Measurements from ENCODE around the gene EAPP.

The EAPP gene

GRCh38 chr14:34498684-34499412 lies 40.7 kb downstream of the EAPP start:
- TF ChIP-seq CTCF (IDR thresholded peaks at IDR 0.05; ENCODE audit: insufficient read depth, low read length, poor library complexity, severe bottlenecking), result peak; percentile 54
- Histone ChIP-seq H3K4me3 (replicated peaks; ENCODE audit: low read depth, low read length) (no peak overlapping the region), H3K27me3 (replicated peaks; ENCODE audit: control insufficient read depth, insufficient read depth, low read length) (no peaks in the 10 kb centered on the region), H3K36me3 (ENCODE audit: control insufficient read depth, insufficient read depth, low read length) (no peaks in the 10 kb centered on the region)
- DNase-seq (ENCODE audit: extremely low read depth, insufficient read length), result no peak

GRCh38 chr14:34496679-34497513 lies 42.6 kb downstream of the EAPP start:
- H3K36me3 ChIP-seq (ENCODE audit: control insufficient read depth, insufficient read depth, low read length), result no peaks in the 10 kb centered on the region
- H3K27me3 ChIP-seq (replicated peaks; ENCODE audit: control insufficient read depth, insufficient read depth, low read length), result no peaks in the 10 kb centered on the region
- H3K4me3 ChIP-seq (replicated peaks; ENCODE audit: low read depth, low read length), result no peak overlapping the region
- DNase-seq (ENCODE audit: extremely low read depth, insufficient read length), result no peak
- TF ChIP-seq CTCF (IDR thresholded peaks at IDR 0.05; ENCODE audit: insufficient read depth, low read length, poor library complexity, severe bottlenecking), result no peak

GRCh38 chr14:34496007-34496678 lies 43.4 kb downstream of the EAPP start:
- no peak for DNase-seq (ENCODE audit: extremely low read depth, insufficient read length)
- Histone ChIP-seq H3K27me3 (replicated peaks; ENCODE audit: control insufficient read depth, insufficient read depth, low read length) (no peaks in the 10 kb centered on the region), H3K4me3 (replicated peaks; ENCODE audit: low read depth, low read length) (no peak overlapping the region), H3K36me3 (ENCODE audit: control insufficient read depth, insufficient read depth, low read length) (no peaks in the 10 kb centered on the region)
- no peak for TF ChIP-seq CTCF (IDR thresholded peaks at IDR 0.05; ENCODE audit: insufficient read depth, low read length, poor library complexity, severe bottlenecking)

GRCh38 chr14:34489324-34489723 lies 50.2 kb downstream of the EAPP start:
- H3K36me3 ChIP-seq (ENCODE audit: control insufficient read depth, insufficient read depth, low read length), result no peaks in the 10 kb centered on the region
- no peak for DNase-seq (ENCODE audit: extremely low read depth, insufficient read length)
- no peak overlapping the region for H3K4me3 ChIP-seq (replicated peaks; ENCODE audit: low read depth, low read length)
- TF ChIP-seq CTCF (IDR thresholded peaks at IDR 0.05; ENCODE audit: insufficient read depth, low read length, poor library complexity, severe bottlenecking), result no peak
- H3K27me3 ChIP-seq (replicated peaks; ENCODE audit: control insufficient read depth, insufficient read depth, low read length), result no peaks in the 10 kb centered on the region

- no peak for TF ChIP-seq CTCF (IDR thresholded peaks at IDR 0.05; ENCODE audit: insufficient read depth, low read length, poor library complexity, severe bottlenecking)
- Histone ChIP-seq H3K4me3 (replicated peaks; ENCODE audit: low read depth, low read length) (no peak overlapping the region), H3K27me3 (replicated peaks; ENCODE audit: control insufficient read depth, insufficient read depth, low read length) (no peaks in the 10 kb centered on the region), H3K36me3 (ENCODE audit: control insufficient read depth, insufficient read depth, low read length) (no peaks in the 10 kb centered on the region)
- no peak for DNase-seq (ENCODE audit: extremely low read depth, insufficient read length)
Measured at GRCh38 chr14:34488528-34488927, 51.0 kb downstream of the EAPP start.
